DND-41 (cell line): ENCODE data around the gene ADD2.

Experiments
- ATAC-seq: fragments of 200-7000 bp; cut with Tn5 transposase; 3 replicates; pipeline ENCODE4 v1.9.1; 2021; ENCODE audit warnings: low read depth; ENCODE audit not compliant: insufficient read depth
- DNase-seq: peaks from one replicate; pipeline ENCODE4 v3.0.0-alpha.2; 2020
- H2AFZ ChIP-seq: 2 replicates; pipeline ENCODE4 v1.6.0; 2012; ENCODE audit warnings: low read depth, low read length
- H3K27ac ChIP-seq: 2 replicates; pipeline ENCODE4 v1.5.1; 2012; ENCODE audit warnings: low read length, inconsistent platforms
- H3K27me3 ChIP-seq: fragments of 200-600 bp; sonication (generic); 2 replicates; pipeline ENCODE4 v1.6.0; 2012; ENCODE audit warnings: low read length, mild to moderate bottlenecking, inconsistent platforms; ENCODE audit not compliant: insufficient read depth, poor library complexity
- H3K36me3 ChIP-seq: 2 replicates; pipeline ENCODE4 v1.5.1; 2012; ENCODE audit warnings: low read length, inconsistent platforms; ENCODE audit not compliant: insufficient read depth
- H3K4me1 ChIP-seq: 2 replicates; pipeline ENCODE4 v1.5.1; 2012; ENCODE audit warnings: mild to moderate bottlenecking, low read length; ENCODE audit not compliant: insufficient read depth
- H3K4me2 ChIP-seq: 2 replicates; pipeline ENCODE4 v1.6.0; 2012; ENCODE audit warnings: mild to moderate bottlenecking, moderate library complexity, low read length, inconsistent platforms; ENCODE audit not compliant: insufficient read depth
- H3K4me3 ChIP-seq, 2 experiments: fragments of 200-600 bp in 1 of 2; shearing (Covaris generic) in 1 of 2; 2 replicates each; pipeline ENCODE4 v1.5.1; 2012 to 2016; ENCODE audit warnings: inconsistent platforms in 2 of 2, low read length in 2 of 2, mild to moderate bottlenecking in 2 of 2, low read depth in 1 of 2, moderate library complexity in 1 of 2
- H3K79me2 ChIP-seq: 2 replicates; pipeline ENCODE4 v1.6.0; 2012; ENCODE audit warnings: low read length, inconsistent platforms; ENCODE audit not compliant: insufficient read depth
- H3K9ac ChIP-seq: 2 replicates; pipeline ENCODE4 v1.6.0; 2012; ENCODE audit warnings: low read depth, mild to moderate bottlenecking, inconsistent platforms, low read length, moderate library complexity
- H3K9me3 ChIP-seq: 2 replicates; pipeline ENCODE4 v1.5.1; 2012; ENCODE audit warnings: low read length, moderate library complexity, mild to moderate bottlenecking, inconsistent platforms; ENCODE audit not compliant: insufficient read depth, severe bottlenecking
- H4K20me1 ChIP-seq: 2 replicates; pipeline ENCODE4 v1.6.0; 2012; ENCODE audit warnings: low read length; ENCODE audit not compliant: insufficient read depth
- CTCF ChIP-seq: IDR thresholded peaks from 2 replicates; pipeline ENCODE4 v1.5.1; 2012; ENCODE audit warnings: borderline replicate concordance, low read length, moderate library complexity, mild to moderate bottlenecking; ENCODE audit not compliant: poor library complexity, severe bottlenecking; ENCODE audit errors: extremely low read depth
- EZH2 ChIP-seq: IDR thresholded peaks from 3 replicates; pipeline ENCODE4 v1.6.1; 2012; ENCODE audit warnings: borderline replicate concordance, low read depth, mild to moderate bottlenecking, moderate library complexity, low read length, inconsistent platforms; ENCODE audit not compliant: severe bottlenecking

Gene ADD2

GRCh38 chr2:70674636-70675430 lies 93.2 kb downstream of the ADD2 start:
- peaks cover 20% of the 10 kb centered on the region for H3K27me3 ChIP-seq
- H2AFZ ChIP-seq: no peak overlapping the region
- H3K79me2 ChIP-seq: no peaks in the 10 kb centered on the region
- no peaks in the 10 kb centered on the region for H3K9me3 ChIP-seq
- no peaks in the 10 kb centered on the region for H4K20me1 ChIP-seq
- no peak overlapping the region for H3K9ac ChIP-seq
- no peak overlapping the region for H3K4me3 ChIP-seq
- H3K4me2 ChIP-seq: no peak overlapping the region
- no peak overlapping the region for H3K27ac ChIP-seq
- no peaks in the 10 kb centered on the region for H3K4me1 ChIP-seq
- ATAC-seq (no peak), DNase-seq (no peak)
- TF ChIP-seq EZH2 (no peak), CTCF (no peak)
- H3K36me3 ChIP-seq: no peaks in the 10 kb centered on the region

GRCh38 chr2:70673041-70673647 lies 94.9 kb downstream of the ADD2 start:
- Histone ChIP-seq H3K4me2 (no peak overlapping the region), H3K4me1 (no peaks in the 10 kb centered on the region), H3K79me2 (no peaks in the 10 kb centered on the region), H3K4me3 (no peak overlapping the region), H4K20me1 (no peaks in the 10 kb centered on the region), H3K9ac (no peak overlapping the region), H3K27me3 (peaks cover 16% of the 10 kb centered on the region), H2AFZ (no peak overlapping the region), H3K27ac (no peak overlapping the region), H3K9me3 (no peaks in the 10 kb centered on the region), H3K36me3 (no peaks in the 10 kb centered on the region)
- TF ChIP-seq CTCF: no peak
- TF ChIP-seq EZH2: no peak
- ATAC-seq (no peak), DNase-seq (no peak)

GRCh38 chr2:70671092-70671675 lies 96.8 kb downstream of the ADD2 start:
- H3K9ac ChIP-seq: no peak overlapping the region
- no peak for ATAC-seq
- H2AFZ ChIP-seq: no peak overlapping the region
- no peak overlapping the region for H3K27ac ChIP-seq
- H3K4me3 ChIP-seq: no peak overlapping the region
- H3K4me2 ChIP-seq: no peak overlapping the region
- no peak for TF ChIP-seq EZH2
- no peak for TF ChIP-seq CTCF
- H3K79me2 ChIP-seq: no peaks in the 10 kb centered on the region
- no peaks in the 10 kb centered on the region for H3K36me3 ChIP-seq
- DNase-seq: no peak
- H3K4me1 ChIP-seq: no peaks in the 10 kb centered on the region
- no peaks in the 10 kb centered on the region for H3K9me3 ChIP-seq
- no peaks in the 10 kb centered on the region for H4K20me1 ChIP-seq
- peaks cover 2% of the 10 kb centered on the region for H3K27me3 ChIP-seq
